ENCODE results near the gene MRM2.

The MRM2 gene

GRCh38 chr7:2202901-2203765 is 38.9 kb downstream of the MRM2 start:
- no peak for DNase-seq (ENCODE audit: low read depth)

- DNase-seq (ENCODE audit: low read depth) = no peak
These were observed 39.6 kb downstream of the MRM2 start for GRCh38 chr7:2202361-2202761.

- no peak for DNase-seq (ENCODE audit: low read depth)
These were observed 40.2 kb downstream of the MRM2 start for GRCh38 chr7:2201686-2202360.

- no peak for DNase-seq (ENCODE audit: low read depth)
These were observed 40.9 kb downstream of the MRM2 start for GRCh38 chr7:2201128-2201527.

GRCh38 chr7:2200584-2200980 is 41.4 kb downstream of the MRM2 start:
- DNase-seq (ENCODE audit: low read depth) = no peak

GRCh38 chr7:2199956-2200583 is 41.9 kb downstream of the MRM2 start:
- DNase-seq (ENCODE audit: low read depth) = no peak

- no peak for DNase-seq (ENCODE audit: low read depth)
These were observed 42.5 kb downstream of the MRM2 start for GRCh38 chr7:2199528-2199927.

GRCh38 chr7:2198760-2199159 is 43.2 kb downstream of the MRM2 start:
- no peak for DNase-seq (ENCODE audit: low read depth)

GRCh38 chr7:2198206-2198605 is 43.8 kb downstream of the MRM2 start:
- DNase-seq (ENCODE audit: low read depth) = no peak

- no peak for DNase-seq (ENCODE audit: low read depth)
These were observed 44.4 kb downstream of the MRM2 start for GRCh38 chr7:2197436-2198155.

GRCh38 chr7:2196381-2197378 is 45.3 kb downstream of the MRM2 start:
- no peak for DNase-seq (ENCODE audit: low read depth)

GRCh38 chr7:2195400-2196246 is 46.4 kb downstream of the MRM2 start:
- no peak for DNase-seq (ENCODE audit: low read depth)

GRCh38 chr7:2193575-2194305 is 48.3 kb downstream of the MRM2 start:
- no peak for DNase-seq (ENCODE audit: low read depth)

- no peak for DNase-seq (ENCODE audit: low read depth)
These were observed 49.0 kb downstream of the MRM2 start for GRCh38 chr7:2192831-2193534.

- DNase-seq (ENCODE audit: low read depth) = no peak
These were observed 51.0 kb downstream of the MRM2 start for GRCh38 chr7:2191016-2191415.

GRCh38 chr7:2190531-2190930 is 51.5 kb downstream of the MRM2 start:
- no peak for DNase-seq (ENCODE audit: low read depth)

- no peak for DNase-seq (ENCODE audit: low read depth)
These were observed 55.8 kb downstream of the MRM2 start for GRCh38 chr7:2186166-2186565.

GRCh38 chr7:2185715-2186114 is 56.3 kb downstream of the MRM2 start:
- DNase-seq (ENCODE audit: low read depth) = no peak

All from activated T-helper 9 cell treated with anti-CD3 and anti-CD28 coated beads, Interleukin-2, amount 50 U/mL, for 16 hours (primary cell).